HCT116 (cell line): ENCODE data around the gene NAT10.

ENCODE experiments used
- CBX3 ChIP-seq: IDR thresholded peaks from 2 replicates; pipeline ENCODE4 v1.6.1; 2012; ENCODE audit warnings: low read depth
- CEBPB ChIP-seq: IDR thresholded peaks from 2 replicates; pipeline ENCODE4 v1.6.1; 2012; ENCODE audit warnings: low read depth
- CTCF ChIP-seq, 3 experiments: fragments of 200-600 bp in 1 of 3; sonication (generic) in 1 of 3; IDR thresholded peaks in 2 of 3; conservative IDR thresholded peaks in 1 of 3; 2 replicates each; pipeline ENCODE4 v1.5.1; 2012 to 2017; ENCODE audit warnings: low read depth in 2 of 3, low read length in 2 of 3, antibody characterized with exemption in 1 of 3, borderline replicate concordance in 1 of 3, control low read depth in 1 of 3, mild to moderate bottlenecking in 1 of 3, mixed read lengths in 1 of 3, mixed run types in 1 of 3, moderate library complexity in 1 of 3; ENCODE audit not compliant: insufficient read depth in 1 of 3
- EZH2 ChIP-seq: fragments of 200-600 bp; sonication (generic); IDR thresholded peaks from 2 replicates; pipeline ENCODE4 v1.6.1; 2017; ENCODE audit warnings: antibody characterized with exemption, mixed run types
- EZH2phosphoT487 ChIP-seq: fragments of 200-600 bp; IDR thresholded peaks from 2 replicates; pipeline ENCODE4 v1.6.1; 2018; ENCODE audit warnings: antibody characterized with exemption, borderline replicate concordance
- POLR2A ChIP-seq: IDR thresholded peaks from 2 replicates; pipeline ENCODE4 v1.7.0; 2011; ENCODE audit warnings: borderline replicate concordance; ENCODE audit not compliant: insufficient read depth, insufficient read length; ENCODE audit errors: extremely low read depth
- POLR2AphosphoS5 ChIP-seq: IDR thresholded peaks from 2 replicates; pipeline ENCODE4 v1.6.1; 2011; ENCODE audit warnings: mild to moderate bottlenecking, low read depth, low read length, moderate library complexity
- RAD21 ChIP-seq: IDR thresholded peaks from 2 replicates; pipeline ENCODE4 v1.6.1; 2012; ENCODE audit warnings: low read depth, mild to moderate bottlenecking
- ZBTB33 ChIP-seq: IDR thresholded peaks from 2 replicates; pipeline ENCODE4 v1.6.1; 2011; ENCODE audit warnings: mild to moderate bottlenecking, low read length, moderate library complexity; ENCODE audit not compliant: insufficient replicate concordance; ENCODE audit errors: extremely low read depth
- ZNF274 ChIP-seq: fragments of 200-500 bp; sonication (Bioruptor generic); IDR thresholded peaks from 2 replicates; pipeline ENCODE4 v1.6.1; 2014; ENCODE audit warnings: mild to moderate bottlenecking, low read depth, low read length, inconsistent platforms
- TF ChIP-seq, protein P1 (sequence below): IDR thresholded peaks from 2 replicates; pipeline ENCODE4 v1.6.1; 2012
- TF ChIP-seq, protein P2 (sequence below): IDR thresholded peaks from 2 replicates; pipeline ENCODE4 v1.6.1; 2012; ENCODE audit warnings: low read depth

GRCh38 chr11:34091825-34092224, 13.6 kb upstream of the NAT10 start:
- TF ChIP-seq, protein P1, sequence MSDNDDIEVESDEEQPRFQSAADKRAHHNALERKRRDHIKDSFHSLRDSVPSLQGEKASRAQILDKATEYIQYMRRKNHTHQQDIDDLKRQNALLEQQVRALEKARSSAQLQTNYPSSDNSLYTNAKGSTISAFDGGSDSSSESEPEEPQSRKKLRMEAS = no peak
- TF ChIP-seq EZH2 (no peak), RAD21 (no peak), CEBPB (no peak), CTCF (IDR thresholded peaks at IDR 0.05 in 2 of 3, conservative IDR thresholded peaks at IDR 0.05 in 1 of 3; ENCODE audit: borderline replicate concordance in 1 of 3, insufficient read depth in 1 of 3, low read depth in 2 of 3, low read length in 2 of 3) (no peak), ZNF274 (no peak), CBX3 (no peak), POLR2AphosphoS5 (no peak), EZH2phosphoT487 (no peak), POLR2A (no peak), ZBTB33 (no peak)
- TF ChIP-seq, protein P2, sequence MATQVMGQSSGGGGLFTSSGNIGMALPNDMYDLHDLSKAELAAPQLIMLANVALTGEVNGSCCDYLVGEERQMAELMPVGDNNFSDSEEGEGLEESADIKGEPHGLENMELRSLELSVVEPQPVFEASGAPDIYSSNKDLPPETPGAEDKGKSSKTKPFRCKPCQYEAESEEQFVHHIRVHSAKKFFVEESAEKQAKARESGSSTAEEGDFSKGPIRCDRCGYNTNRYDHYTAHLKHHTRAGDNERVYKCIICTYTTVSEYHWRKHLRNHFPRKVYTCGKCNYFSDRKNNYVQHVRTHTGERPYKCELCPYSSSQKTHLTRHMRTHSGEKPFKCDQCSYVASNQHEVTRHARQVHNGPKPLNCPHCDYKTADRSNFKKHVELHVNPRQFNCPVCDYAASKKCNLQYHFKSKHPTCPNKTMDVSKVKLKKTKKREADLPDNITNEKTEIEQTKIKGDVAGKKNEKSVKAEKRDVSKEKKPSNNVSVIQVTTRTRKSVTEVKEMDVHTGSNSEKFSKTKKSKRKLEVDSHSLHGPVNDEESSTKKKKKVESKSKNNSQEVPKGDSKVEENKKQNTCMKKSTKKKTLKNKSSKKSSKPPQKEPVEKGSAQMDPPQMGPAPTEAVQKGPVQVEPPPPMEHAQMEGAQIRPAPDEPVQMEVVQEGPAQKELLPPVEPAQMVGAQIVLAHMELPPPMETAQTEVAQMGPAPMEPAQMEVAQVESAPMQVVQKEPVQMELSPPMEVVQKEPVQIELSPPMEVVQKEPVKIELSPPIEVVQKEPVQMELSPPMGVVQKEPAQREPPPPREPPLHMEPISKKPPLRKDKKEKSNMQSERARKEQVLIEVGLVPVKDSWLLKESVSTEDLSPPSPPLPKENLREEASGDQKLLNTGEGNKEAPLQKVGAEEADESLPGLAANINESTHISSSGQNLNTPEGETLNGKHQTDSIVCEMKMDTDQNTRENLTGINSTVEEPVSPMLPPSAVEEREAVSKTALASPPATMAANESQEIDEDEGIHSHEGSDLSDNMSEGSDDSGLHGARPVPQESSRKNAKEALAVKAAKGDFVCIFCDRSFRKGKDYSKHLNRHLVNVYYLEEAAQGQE = no peak
